Mammary epithelial cell (primary cell): ENCODE measurements around the gene GRIN2B.

Experiments used
- EZH2 ChIP-seq: IDR thresholded peaks from 2 replicates; pipeline ENCODE4 v1.6.1; 2012; ENCODE audit warnings: low read length, inconsistent platforms, borderline replicate concordance
- TF ChIP-seq, protein P1 (sequence below), 2 donors: IDR thresholded peaks in 1 of 2; conservative IDR thresholded peaks in 1 of 2; 2 replicates each; pipeline ENCODE4 v1.5.1; 2011 to 2012; ENCODE audit warnings: inconsistent platforms in 2 of 2, low read length in 2 of 2, mild to moderate bottlenecking in 2 of 2, control low read depth in 1 of 2, low read depth in 1 of 2; ENCODE audit not compliant: insufficient read depth in 1 of 2; ENCODE audit errors: extremely low read depth in 1 of 2

DNA sequence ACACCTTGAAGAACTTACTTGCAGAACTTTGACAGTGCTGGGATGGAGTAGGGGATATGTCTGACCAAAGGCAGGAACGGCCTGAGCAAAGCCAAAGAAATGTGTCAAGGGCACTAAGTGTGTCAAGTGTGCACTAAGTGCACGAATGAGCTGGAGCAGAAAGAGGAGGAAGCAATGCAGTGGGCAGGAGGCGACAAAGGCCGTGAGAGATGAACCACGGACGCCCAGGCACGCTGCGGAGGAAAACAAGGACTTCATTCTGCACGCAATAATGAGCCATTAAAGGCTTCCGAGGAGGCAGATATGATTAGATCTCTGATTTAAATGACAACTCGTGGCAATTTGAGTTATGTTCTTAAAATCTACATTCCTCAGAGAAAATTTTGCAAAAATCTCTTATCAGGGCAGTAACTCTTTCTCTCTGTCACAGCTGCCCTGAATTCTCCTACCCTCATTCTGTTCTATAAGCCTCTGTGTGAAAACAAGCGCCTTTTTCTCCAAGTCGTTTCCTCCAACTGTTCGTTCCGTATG lies 25.3 kb downstream of the GRIN2B start:
- TF ChIP-seq, protein P1, sequence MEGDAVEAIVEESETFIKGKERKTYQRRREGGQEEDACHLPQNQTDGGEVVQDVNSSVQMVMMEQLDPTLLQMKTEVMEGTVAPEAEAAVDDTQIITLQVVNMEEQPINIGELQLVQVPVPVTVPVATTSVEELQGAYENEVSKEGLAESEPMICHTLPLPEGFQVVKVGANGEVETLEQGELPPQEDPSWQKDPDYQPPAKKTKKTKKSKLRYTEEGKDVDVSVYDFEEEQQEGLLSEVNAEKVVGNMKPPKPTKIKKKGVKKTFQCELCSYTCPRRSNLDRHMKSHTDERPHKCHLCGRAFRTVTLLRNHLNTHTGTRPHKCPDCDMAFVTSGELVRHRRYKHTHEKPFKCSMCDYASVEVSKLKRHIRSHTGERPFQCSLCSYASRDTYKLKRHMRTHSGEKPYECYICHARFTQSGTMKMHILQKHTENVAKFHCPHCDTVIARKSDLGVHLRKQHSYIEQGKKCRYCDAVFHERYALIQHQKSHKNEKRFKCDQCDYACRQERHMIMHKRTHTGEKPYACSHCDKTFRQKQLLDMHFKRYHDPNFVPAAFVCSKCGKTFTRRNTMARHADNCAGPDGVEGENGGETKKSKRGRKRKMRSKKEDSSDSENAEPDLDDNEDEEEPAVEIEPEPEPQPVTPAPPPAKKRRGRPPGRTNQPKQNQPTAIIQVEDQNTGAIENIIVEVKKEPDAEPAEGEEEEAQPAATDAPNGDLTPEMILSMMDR (conservative IDR thresholded peaks at IDR 0.05 in 1 of 2, IDR thresholded peaks at IDR 0.05 in 1 of 2; ENCODE audit: extremely low read depth in 1 of 2, insufficient read depth in 1 of 2, low read depth in 1 of 2, low read length in 2 of 2) = no peak
- TF ChIP-seq EZH2 = no peak
